HL-60 (cell line): ENCODE results near the gene FAF1.

Experiments used
- CTCF ChIP-seq: IDR thresholded peaks from one replicate; pipeline ENCODE4 v1.5.1; 2011; ENCODE audit warnings: low read length, control low read depth, inconsistent platforms; ENCODE audit not compliant: insufficient read depth
- GABPA ChIP-seq: IDR thresholded peaks from 2 replicates; pipeline ENCODE4 v1.6.1; 2012; ENCODE audit warnings: low read depth
- POLR2AphosphoS5 ChIP-seq: IDR thresholded peaks from 2 replicates; pipeline ENCODE4 v1.6.1; 2012; ENCODE audit warnings: low read depth

GRCh38 chr1:50915621-50916020 lies 44.4 kb downstream of the FAF1 start:
- no peak for TF ChIP-seq CTCF
- TF ChIP-seq POLR2AphosphoS5: no peak
- no peak for TF ChIP-seq GABPA
